GM18858 (cell line): Measurements from ENCODE around the gene SLC4A11.
"Not testable (repeated sequence)": the region's sequence is repeated elsewhere in the genome, so short reads cannot be mapped to it uniquely, and the experiment has no call there.

Experiments
- ATAC-seq: cut with Tn5 transposase; IDR thresholded peaks from one replicate; pipeline ENCODE4 v1.9.1; 2021; ENCODE audit not compliant: unreplicated experiment

The SLC4A11 gene

GRCh38 chr20:3204124-3204794, 34.7 kb downstream of the SLC4A11 start, which contains the start of gene DDRGK1:
TSS of gene DDRGK1 (minus strand) at chr20:3204682. CDS start at chr20:3204627, 55 bp downstream.
- ATAC-seq: peak; percentile 67

DNA sequence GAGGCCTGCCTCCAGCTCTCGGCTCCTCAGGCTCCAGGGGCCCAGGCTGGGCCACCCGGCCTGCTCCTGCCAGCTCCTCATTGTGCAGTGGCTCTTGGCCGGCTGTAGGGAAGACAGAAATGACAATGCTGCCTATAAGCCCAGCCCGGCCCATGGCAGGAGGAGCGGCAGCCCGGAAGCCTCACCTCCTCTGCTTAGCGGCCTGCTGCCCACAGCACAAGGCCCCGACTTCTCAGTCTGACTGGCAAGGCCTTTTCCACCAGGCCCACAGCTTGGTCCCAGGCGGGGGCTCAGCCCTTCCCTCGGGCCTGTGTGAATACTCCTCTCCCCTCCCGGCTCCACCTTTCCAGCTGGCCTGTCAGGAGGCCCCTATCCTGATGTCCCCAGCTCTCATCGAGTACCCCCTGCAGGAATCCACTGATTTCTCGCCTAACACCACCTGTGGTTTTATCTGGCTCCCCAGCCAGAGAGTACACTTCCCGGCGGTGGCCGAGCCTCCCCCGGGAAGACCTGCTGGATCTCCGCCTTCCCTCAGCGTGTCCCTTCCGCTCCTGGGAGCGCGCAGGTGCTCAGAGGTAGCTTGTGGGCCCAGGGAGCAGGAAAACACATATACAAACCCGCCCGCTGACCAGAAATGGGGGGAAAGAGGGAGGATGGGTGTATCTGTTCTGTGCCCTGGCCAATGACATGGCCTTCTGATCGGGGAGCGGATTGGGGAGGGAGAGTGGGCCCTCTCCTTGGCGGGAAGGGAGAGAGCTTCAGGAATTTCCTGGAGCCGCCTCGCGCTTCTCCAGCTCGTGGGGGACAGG, 35.5 kb downstream of the SLC4A11 start:
- peak; percentile 3 for ATAC-seq

DNA sequence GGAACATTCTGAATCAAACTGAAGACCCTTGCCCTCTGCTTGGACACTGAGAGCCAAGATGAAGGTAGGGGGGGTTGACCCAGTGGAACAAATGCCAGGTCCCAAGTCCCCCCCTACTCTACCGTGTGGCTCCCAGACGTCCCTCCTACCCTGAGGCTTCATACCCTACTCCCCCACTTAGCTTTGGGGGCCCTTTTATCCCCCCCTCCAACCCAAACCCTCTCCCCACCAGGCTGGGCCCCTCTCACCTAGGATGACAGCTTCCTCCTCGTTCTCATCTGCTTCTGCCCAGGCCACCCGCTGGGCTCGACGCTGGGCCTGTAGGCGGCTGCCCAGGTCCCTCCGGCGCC, 36.0 kb downstream of the SLC4A11 start:
- ATAC-seq: no peak

DNA sequence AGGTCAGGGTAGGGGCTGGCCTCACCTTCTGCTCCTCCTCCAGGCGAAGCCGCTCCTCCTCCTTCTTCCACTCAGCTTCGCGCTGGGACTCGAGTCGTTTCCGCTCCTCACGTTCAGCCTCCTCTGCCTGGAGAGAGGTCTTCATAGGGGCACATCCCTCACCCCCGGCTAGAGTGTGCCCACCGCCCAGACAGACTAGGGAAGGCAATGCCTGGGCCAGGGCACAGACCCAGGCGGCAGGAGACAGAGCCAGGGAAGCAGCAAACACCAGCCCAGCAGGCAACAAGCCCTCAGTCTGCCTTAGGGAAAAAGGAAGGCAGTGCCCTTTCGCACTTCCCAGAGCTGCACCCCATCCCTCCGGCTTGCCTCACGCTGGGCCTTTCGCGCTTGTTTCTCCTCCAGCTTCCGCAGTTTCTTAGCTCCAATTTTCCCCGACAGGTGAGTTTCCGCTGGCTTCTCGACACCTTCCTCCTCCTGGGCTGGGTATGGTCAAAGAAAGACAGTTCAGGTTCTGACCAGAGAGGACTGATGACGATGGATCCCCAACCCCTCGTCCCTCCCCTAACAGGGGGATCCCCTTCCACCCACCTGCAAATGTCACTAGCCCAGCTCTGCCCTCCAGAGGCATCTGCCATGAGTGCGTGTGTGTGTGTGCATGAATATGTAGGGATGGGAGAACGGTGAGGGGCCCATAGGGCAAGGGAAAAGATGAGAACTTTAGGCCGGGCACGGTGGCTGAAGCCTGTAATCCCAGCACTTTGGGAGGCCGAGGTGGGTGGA, 38.8 kb downstream of the SLC4A11 start:
- no peak for ATAC-seq

GRCh38 chr20:3199206-3199605, 39.8 kb downstream of the SLC4A11 start:
- ATAC-seq: no peak

DNA sequence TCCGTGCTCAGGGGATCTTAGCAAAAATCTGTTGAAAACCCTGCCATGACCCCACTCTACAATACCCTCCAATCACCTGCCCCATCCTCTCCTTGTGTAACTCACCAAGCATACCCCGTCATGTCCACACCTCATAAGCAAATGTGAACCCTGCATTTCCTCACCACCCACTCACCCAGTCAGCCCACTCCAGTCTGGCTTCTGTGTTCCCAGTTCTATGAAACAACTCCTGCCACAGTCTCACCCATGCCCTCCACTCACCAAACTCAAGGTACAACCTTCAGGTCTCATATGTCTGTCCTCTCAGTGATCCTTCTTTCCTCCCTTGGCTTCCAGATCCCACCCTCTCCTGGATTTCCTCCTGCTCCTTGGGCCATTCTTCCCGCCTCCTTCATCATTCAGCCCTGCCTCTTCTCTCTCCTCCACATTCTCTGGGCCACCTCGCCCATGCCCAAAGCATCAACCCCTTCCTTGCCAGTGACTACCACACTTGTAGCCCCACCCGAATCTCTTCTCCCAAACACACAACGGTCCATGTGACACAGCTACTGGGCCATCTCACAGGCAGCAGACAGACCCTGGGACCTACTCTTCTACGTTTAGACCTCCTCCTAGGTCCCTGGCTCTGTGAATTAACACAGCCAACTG, 43.3 kb downstream of the SLC4A11 start:
- no peak for ATAC-seq

GRCh38 chr20:3194617-3195280, 44.2 kb downstream of the SLC4A11 start:
- no peak for ATAC-seq

DNA sequence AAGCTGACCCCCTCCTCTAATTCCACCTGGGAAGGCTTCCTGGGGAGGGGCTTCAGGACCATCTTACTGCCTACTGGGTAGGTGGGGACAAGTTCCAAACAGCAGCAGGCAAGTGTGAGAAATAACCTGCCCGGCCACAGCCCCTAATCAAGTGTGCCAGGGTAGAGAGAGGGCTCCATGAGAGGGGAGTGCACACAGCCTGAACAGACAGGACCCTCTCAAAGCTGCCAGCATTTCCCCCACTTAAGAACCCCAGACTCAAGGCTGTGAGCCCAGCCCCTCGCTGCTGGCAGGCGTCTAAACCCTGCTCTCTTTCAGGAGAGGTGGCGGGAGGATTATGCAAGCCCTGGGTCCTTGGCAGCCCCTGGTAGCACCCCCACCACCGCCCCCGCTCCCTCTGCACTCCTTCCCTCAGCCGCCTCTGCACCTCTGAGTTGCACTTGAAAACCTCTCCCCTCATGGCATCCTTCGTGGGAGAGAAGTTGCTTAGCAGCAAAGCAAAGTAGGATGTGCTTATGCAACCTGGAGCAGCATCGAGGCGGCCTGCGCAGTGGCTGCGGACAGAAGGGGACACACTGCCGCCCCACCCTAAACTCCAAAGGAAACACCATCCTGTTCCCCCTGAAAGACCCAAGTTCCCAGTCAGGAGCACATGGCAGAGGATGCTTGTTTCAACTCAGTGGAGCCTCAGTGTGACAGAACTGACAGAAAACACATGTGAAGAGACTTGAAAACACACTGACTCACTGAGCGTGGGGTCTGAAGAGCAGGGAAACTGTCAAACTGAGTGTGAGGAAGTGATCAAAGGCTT, 45.0 kb downstream of the SLC4A11 start:
- ATAC-seq: no peak

GRCh38 chr20:3192226-3193015, 46.6 kb downstream of the SLC4A11 start:
- ATAC-seq: no peak

- no peak for ATAC-seq
Measured at GRCh38 chr20:3190681-3191111, 48.3 kb downstream of the SLC4A11 start.

DNA sequence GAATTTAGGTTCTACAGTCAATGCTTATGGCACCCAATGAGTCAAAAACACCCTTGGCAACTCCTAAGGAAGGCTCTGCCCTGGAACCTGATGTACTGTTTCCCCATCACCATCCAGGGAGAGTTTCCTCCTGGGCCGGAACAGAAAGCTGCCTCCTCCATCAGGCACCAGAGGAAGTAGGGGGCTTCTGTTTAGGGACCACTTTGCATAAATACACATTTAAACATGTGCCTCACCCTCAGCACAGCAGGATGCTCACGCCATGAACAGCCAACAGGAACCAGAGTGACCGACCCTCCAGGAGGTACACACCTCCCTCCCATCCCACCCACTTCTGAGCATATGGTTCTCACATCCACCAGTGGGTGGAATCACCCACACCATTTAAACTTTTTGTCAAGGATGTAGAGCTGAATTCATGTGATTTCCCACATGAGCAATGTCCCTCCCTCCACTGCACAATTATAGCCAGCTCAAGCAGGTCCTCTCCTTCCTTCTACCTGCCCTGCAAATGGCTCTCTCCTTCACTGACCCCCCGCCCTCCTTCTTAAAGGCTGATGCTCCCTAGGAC, 49.3 kb downstream of the SLC4A11 start:
- no peak for ATAC-seq

DNA sequence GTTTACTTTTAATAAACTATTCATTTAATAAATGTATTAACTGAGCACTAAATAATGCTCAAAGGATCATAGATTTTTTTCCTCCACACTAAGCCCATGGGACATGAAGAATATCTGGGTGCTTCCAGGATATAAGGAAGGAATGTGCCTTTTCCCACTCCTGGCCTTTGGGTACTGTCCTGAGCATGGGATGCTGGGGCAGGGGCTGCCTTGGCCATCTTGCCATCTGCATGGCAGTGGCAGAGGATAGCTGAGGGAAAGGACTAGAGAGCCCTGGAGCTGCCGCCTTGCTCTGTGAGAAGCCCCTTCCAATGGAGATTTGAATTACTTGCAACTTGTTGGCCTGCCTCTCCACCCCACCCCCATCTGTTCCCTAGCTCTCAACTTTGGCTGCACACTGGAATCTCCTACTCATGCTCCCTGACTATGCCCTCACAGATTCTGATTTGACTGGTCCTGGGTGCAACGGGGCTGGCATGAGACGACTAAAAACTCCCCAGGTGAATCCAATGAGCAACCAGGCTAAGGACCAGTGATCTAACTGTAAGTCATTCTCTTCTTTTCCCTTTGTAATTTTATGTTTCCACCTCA, 50.1 kb downstream of the SLC4A11 start:
- no peak for ATAC-seq

GRCh38 chr20:3187861-3188260, 51.1 kb downstream of the SLC4A11 start:
- ATAC-seq: not testable (repeated sequence)

GRCh38 chr20:3183896-3184612, 54.9 kb downstream of the SLC4A11 start:
- no peak for ATAC-seq

GRCh38 chr20:3182429-3182828, 56.6 kb downstream of the SLC4A11 start:
- not testable (repeated sequence) for ATAC-seq

- ATAC-seq: no peak
Measured at GRCh38 chr20:3181270-3181669, 57.7 kb downstream of the SLC4A11 start.

DNA sequence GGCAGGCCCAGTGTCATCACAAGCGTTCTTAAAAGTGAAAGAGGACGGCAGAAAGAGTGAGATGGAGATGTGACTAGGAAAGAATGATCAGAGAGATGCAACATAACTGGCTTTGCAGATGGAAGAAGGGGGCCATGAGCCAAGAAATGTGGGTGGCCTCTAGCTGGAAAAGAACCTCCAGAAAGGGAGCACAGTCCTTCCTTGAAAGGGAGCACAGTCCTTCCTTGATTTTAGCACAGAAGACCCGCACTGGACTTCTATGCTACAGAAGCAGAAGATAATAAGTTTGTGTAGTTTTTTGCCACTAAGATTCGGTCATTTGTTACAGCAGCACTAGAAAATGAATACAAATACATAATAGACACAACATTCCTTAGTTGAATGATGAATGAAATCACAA, 58.7 kb downstream of the SLC4A11 start:
- ATAC-seq: no peak
